HG02981 (cell line): ENCODE measurements around the gene DIP2C.

ENCODE experiments used
- ATAC-seq: cut with Tn5 transposase; IDR thresholded peaks from one replicate; pipeline ENCODE4 v1.9.1; 2021; ENCODE audit warnings: mild to moderate bottlenecking, moderate library complexity; ENCODE audit not compliant: unreplicated experiment

DIP2C gene

DNA sequence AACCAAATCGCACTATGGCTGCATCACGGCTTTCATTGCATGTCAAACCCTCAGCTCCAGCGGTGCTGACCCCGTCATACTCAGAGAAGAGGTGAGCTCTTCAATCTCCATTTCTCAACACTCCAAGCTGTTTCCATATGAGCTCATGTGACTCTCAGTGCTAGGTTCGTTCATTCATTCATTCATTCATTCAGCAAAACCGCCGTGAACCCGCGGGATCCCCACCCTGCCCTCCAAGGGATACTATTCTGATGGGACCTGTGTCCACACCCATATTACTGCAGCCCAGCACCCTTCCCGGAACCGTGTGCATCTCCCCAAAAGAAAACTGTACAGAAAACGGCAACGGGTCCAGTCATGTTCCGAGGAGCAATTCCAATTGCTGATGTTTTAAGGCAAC lies 184.7 kb downstream of the DIP2C start:
- no peak for ATAC-seq

DNA sequence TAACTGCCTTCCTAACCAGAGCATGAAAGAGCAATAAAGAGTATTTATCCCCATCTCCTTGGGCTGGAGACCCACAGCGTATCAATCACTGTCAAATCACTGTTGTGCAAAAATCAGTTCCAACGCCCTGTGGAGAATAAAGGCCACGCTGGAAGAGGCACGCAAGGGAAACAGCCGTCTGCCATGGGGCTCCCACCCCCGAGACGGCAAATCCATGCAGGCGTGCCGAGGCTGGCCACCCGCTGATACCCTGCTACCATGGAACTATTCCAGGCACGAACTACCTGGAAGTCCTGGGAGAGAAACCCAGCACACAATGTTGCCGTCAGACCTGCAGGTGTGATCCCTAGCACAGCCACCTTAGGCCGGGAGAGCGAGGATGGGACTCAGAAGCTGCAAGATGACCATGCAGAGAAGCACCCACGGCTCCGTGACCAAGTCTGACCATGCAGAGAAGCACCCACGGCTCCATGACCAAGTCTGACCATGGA lies 185.3 kb downstream of the DIP2C start:
- ATAC-seq, result no peak

DNA sequence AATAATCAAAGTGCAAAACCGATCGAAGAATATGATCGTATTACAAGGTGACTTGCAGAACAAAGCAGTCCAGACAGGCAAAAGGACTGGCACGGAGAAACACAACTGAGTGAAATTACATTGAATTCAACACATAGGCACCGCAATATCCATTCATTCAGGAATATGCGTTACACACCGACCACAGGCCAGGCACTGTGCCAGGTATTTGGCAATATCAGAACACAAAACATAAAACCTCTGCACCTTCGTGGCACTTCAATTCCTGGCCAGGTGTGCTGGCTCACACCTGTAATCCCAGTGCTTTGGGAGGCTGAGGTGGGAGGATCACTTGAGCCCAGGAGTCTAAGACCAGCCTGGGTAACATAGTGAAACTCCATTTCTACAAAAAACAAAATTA lies 187.9 kb downstream of the DIP2C start:
- ATAC-seq, result no peak

DNA sequence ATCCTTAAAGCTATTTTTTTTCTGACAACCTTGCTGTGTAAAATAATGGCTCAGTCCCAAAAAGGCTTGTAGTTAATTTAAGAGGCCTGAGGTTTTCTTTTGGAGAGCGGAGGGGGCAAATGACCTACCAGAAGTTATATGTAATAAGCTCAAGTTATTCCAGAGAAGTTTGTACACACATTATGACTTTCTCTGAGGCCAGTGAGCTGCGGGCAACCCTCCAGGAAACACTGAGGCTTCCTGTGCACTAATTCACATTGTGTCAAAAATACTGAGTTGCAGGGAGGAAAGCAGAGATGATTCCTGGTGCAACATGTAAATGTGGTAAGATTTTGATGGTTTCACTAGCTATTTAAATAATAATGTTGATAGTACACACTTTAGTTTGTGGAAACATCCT lies 188.6 kb downstream of the DIP2C start:
- no peak for ATAC-seq

DNA sequence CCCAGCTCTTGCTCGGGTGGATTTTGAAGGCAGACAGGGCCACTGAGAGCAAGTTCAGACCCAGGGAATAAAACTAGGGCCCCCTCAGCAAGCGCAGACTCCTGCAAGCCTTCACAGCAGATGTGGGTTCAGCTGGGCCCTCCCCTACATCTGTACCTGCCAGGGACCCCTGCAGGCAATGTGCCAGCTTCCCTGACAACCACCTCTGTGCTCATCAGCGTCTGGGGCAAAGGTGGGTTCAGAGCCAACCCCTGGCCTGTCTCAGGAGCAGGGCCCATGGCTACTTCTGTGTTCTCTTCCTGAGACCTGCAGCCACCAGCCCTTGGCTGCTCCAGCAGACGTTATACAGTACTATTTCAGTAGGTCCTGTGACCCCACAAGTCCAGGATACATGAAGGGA lies 189.5 kb downstream of the DIP2C start:
- ATAC-seq, result no peak

- no peak for ATAC-seq
Observed at GRCh38 chr10:498760-499435, 190.6 kb downstream of the DIP2C start.

- no peak for ATAC-seq
Observed at GRCh38 chr10:497898-498451, 191.5 kb downstream of the DIP2C start.

GRCh38 chr10:497289-497688 lies 192.2 kb downstream of the DIP2C start:
- ATAC-seq, result no peak

GRCh38 chr10:494556-494955 lies 194.9 kb downstream of the DIP2C start:
- no peak for ATAC-seq

- ATAC-seq, result no peak
Observed at GRCh38 chr10:494149-494542, 195.3 kb downstream of the DIP2C start.

DNA sequence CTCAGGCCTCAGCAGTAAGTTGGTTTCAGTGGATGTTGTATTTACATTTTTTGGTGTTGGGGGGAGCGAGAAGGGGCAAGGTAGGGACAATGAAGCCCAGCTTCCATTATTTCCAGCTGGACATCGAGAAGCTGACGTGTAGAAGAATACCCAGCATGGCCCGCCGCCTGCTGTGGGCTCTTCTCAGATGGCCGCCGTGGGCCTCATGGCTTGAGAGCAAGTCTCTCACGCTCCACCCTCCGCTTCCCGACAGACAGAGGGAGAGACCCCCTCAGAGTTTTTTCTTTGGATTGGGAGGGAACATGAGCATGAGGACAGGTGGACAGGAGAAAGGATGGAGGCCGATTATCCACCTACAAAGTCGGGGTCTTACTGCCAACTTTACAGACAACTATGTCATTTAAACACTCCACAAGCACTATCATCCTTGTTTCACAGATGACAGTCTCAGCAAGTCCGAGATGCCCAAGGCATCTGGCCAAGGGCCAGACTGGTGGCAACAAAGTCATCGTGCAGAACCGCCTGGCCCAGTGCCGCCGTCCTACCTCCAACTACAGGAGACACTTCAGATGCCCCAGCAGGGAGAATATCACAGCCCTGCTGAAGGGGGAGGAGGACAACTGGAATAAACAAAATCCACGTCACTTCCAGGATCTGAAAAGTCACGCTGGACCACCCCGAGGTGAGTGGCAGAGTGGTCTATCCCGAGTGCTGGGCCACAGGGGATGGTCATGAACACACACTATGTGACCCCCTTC lies 195.9 kb downstream of the DIP2C start:
- ATAC-seq, result no peak

- ATAC-seq, result no peak
Observed at GRCh38 chr10:492836-493235, 196.6 kb downstream of the DIP2C start.

GRCh38 chr10:491667-492424 lies 197.6 kb downstream of the DIP2C start:
- no peak for ATAC-seq

- ATAC-seq, result no peak
Observed at GRCh38 chr10:490891-491571, 198.4 kb downstream of the DIP2C start.

DNA sequence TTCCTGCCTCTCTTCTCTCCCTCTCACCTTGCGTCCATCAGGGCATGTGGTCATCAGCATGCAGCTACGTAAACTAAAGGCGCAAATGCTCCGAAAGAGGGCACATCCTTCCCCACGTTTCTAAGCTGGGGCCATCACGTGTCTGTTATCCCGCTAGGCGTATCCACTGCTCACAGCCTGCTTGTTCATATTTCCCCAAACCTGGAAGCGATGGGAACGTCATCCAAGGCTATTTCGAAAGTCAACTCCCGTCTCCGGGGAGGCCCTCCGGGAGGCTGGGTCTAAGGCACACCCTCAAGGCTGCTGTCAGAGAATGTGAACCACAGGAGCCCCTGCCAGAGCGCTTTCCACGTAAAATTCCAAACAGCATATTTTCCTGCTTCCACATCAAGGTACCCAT lies 199.2 kb downstream of the DIP2C start:
- no peak for ATAC-seq

DNA sequence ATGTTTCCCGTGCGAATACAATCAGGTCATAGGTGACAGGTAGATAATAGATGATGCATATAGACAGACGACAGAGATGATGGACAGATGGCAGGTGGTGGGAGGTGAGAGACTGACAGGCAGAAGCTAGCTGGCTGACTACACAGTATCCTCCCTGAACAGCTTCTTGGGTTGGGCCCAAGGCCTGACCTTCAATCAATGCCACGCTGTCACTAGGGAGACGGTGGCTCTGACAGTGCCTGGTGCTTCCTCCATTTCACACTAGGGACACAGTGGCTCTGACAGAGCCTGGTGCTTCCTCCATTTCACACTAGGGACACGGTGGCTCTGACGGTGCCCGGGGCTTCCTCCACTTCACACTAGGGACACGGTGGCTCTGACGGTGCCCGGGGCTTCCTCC lies 200.1 kb downstream of the DIP2C start:
- no peak for ATAC-seq

- no peak for ATAC-seq
Observed at GRCh38 chr10:488933-489215, 200.6 kb downstream of the DIP2C start.

DNA sequence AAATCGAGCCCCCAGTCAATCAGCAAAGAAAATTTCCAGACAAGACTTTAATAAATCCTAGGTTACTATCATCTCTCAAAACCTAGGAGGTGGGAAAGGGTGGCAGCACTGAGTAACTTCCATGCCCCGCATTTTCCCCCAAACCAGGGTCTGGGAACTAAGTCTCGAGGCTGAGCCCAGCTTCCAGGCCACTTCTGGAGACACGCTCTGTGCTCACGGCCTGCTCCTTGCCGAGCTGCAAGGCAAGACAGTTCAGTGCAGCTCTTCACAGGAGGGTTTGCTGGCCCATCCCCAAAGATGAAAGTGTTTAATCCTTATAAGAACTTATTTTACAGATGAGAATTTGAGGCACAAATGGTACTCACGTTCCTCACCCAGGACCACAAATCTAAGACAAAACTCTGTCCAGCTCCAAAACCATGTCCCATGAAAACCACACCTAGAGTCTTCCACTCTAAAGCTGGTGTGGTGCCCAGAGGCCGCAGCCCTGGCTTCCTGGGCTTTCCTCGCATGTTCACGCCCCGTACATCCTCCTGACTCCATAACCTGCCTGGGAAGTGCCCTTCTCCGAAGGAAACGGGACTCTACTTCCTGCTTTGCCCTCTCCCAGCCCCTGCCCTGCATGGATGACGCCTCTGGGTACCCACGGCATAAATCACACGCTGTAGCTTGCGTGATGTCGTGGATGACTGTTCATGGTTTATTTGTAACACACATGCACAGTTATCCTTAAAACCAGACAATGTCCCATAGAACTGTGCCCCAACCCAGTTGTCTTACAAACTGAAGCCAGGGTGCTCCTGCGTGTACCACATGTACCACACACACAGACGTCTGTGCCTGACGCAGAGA lies 201.2 kb downstream of the DIP2C start:
- ATAC-seq, result no peak

DNA sequence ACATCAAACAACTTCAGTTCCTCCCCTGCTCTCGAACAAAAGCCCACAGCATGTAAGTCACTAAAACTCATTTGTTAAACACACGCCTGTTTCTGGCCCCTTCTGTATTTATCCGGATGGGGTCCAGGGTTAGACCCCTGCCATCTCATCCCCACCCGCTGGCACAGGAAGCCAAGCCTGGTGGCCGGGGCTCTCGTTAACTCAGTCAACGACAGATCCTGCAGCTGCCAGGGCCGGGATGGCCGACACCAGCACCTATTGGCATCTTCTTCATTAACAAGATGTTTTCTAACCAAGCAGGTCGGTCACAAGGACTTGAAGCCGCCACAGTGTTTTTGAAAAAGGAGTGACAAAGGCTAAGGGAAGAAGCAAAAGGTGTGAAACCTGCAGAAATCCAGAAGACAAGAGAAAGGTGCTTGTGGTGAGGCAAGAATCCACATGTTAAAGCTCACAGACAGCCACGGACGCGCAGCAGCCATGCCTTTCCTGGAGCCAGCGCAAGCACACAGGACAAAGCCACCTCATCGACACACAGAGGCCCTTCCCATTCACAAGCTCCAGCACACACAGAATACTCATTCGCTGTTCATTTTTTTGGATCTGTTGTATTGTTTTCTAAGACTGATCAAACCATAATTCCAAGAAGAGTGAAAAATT lies 202.7 kb downstream of the DIP2C start:
- ATAC-seq, result no peak

GRCh38 chr10:486206-486605 lies 203.3 kb downstream of the DIP2C start:
- no peak for ATAC-seq
